Tibial nerve (tissue), 3 donors: ENCODE data around the gene RPUSD1.

Source experiments
- POLR2A ChIP-seq, 2 donors: fragments of 450-650 bp; IDR thresholded peaks; one replicate each; pipeline ENCODE4 v1.6.1; 2017; ENCODE audit warnings: antibody characterized with exemption in 2 of 2, mild to moderate bottlenecking in 2 of 2, moderate library complexity in 2 of 2
- TF ChIP-seq, protein P1 (sequence below), 5 experiments: fragments of 200-600 bp in 3 of 5; fragments of 450-650 bp in 2 of 5; sonication (generic) in 3 of 5; IDR thresholded peaks; one replicate each; pipeline ENCODE4 v1.5.1; 2016 to 2019; ENCODE audit warnings: antibody characterized with exemption in 5 of 5, mild to moderate bottlenecking in 3 of 5, moderate library complexity in 2 of 5

GRCh38 chr16:814974-815373, 26.8 kb upstream of the RPUSD1 start:
- TF ChIP-seq, protein P1, sequence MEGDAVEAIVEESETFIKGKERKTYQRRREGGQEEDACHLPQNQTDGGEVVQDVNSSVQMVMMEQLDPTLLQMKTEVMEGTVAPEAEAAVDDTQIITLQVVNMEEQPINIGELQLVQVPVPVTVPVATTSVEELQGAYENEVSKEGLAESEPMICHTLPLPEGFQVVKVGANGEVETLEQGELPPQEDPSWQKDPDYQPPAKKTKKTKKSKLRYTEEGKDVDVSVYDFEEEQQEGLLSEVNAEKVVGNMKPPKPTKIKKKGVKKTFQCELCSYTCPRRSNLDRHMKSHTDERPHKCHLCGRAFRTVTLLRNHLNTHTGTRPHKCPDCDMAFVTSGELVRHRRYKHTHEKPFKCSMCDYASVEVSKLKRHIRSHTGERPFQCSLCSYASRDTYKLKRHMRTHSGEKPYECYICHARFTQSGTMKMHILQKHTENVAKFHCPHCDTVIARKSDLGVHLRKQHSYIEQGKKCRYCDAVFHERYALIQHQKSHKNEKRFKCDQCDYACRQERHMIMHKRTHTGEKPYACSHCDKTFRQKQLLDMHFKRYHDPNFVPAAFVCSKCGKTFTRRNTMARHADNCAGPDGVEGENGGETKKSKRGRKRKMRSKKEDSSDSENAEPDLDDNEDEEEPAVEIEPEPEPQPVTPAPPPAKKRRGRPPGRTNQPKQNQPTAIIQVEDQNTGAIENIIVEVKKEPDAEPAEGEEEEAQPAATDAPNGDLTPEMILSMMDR (IDR thresholded peaks at IDR 0.05), result no peak
- TF ChIP-seq POLR2A (IDR thresholded peaks at IDR 0.05), result no peak
